NCI-H460 (cell line): ENCODE results near the gene RNF225. TPM values are rescaled to one million over a fixed set of nuclear protein-coding genes. Genes with fewer than 3 reads are reported as not detected.
"Not testable (repeated sequence)": the region's sequence is repeated elsewhere in the genome, so short reads cannot be mapped to it uniquely, and the experiment has no call there.

Experiments
- DNase-seq: peaks from one replicate; pipeline ENCODE4 v3.0.0-alpha.2; 2016; ENCODE audit warnings: low read depth; ENCODE audit errors: extremely low read depth
- small RNA-seq, 2 experiments: library from RNA; depleted of rRNA; stranded (forward); fragments of <200 nt; gene quantifications; one replicate each; pipeline ENCODE3, GENCODE V24; 2014
- total RNA-seq: library from RNA; depleted of rRNA; stranded (reverse); fragments of >200 nt; shearing (Covaris generic); gene quantifications from 2 replicates; pipeline ENCODE4 v1.2.3, GENCODE V29; 2014; rRNA removed

The RNF225 gene
- total RNA-seq, 1 experiment from 2014 or later = not detected

- DNase-seq = no peak
These were observed 11.6 kb downstream of the RNF225 start for GRCh38 chr19:58406818-58407657.

DNA sequence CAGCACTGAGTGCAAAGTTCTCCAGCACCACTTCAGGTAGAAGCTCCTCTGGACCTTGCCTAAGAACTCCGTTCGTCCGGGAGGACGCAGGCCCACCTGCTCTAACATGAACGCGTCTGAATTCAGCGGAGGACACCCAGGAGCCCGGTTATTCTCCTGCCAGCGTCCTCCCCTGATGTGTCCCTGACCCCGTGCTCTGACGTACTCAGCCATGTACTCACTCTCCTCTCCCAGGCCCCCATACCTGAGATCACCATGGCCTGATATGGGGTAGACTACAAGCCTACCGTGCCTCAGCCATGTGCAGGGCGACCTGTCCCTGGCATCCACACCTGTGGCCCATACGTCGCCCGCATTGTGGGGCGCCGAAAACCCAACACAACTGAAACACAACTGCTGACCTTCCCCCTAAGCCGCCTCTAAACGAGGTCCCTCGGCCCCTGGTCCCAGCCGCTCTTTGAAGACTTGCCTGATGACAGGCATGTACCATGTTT lies 12.2 kb downstream of the RNF225 start:
- DNase-seq = no peak

DNA sequence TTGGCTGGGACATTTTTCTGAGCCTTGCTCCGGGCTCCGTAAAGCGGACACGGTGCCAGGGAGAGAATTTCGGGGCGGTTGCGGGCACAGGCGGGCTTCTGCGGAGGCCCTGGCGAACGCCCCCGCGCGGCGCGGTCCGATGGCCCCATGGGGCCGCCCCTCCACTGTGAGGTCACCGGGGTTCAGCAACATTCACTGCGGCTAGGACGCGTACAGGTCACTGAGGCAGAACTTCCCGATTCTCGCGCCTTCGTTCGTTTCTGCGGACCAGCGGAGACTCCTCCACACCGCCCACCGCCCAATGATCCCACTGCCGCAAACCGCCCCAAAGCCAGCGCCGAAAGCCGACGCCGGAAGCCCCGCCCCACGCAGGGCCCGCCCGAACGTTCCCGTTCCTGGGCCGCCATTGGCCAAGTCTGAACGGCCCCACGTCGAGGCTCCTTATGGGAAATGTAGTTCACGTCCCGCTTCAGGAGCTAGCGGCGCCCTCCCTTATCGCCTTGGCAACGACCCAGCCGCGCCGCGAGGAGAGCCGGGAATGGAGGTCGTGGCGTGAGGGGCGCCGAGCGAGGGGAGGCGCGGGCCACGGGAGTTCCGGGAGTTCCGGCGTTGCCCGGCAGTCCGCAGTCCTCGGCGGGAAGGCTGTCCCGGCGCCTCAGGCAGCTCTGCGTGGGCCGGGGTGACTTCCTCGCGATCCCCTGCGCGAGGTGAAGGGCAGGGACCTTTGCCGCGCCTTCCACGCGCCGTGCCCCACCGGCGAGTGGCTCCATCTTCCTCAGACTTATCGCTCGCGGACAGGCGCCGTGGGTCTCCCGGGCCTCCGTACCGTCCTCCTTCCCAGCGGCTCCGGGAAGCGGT lies 12.9 kb downstream of the RNF225 start, which contains the start of gene ZNF584:
Gene ZNF584, plus strand, starts transcription at position 498 of the 858 bp plus-strand sequence. CDS start 499 bp downstream, outside the sequence.
- peak; percentile 89 for DNase-seq

- no peak for DNase-seq
These were observed 13.7 kb downstream of the RNF225 start for GRCh38 chr19:58409010-58409790.

GRCh38 chr19:58416604-58417003 lies 21.1 kb downstream of the RNF225 start:
- no peak for DNase-seq

DNA sequence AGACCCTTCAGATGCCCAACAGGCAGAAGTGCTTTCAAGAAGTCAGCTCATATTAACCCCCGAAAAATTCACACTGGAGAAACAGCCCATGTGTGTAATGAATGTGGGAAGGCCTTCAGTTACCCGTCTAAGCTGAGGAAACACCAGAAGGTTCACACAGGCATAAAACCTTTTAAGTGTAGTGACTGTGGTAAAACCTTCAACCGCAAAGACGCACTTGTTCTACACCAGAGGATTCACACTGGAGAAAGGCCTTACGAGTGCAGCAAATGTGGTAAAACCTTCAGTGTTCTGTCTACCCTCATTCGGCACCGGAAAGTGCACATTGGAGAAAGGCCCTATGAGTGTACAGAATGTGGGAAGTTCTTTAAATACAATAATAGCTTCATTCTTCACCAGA lies 21.6 kb downstream of the RNF225 start:
- no peak for DNase-seq

DNA sequence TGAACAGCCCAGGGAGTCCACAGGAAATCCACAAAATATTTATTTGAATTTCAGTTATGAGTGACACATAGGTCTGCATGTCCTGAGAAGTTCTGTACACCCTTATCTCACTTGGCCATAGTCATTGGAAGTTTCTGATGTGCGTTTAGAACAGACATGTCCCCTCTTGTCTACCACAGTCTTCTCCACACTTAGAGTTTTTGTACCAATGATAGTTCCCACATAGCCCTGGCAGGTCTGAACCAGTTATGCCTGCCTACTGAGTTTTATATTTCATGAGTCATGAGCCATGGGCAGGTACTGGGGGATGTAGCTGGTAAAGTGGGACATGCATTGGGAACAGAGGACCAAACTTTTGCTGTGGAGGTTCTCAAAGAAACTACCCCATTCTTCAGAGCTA lies 33.2 kb downstream of the RNF225 start:
- DNase-seq = no peak

DNA sequence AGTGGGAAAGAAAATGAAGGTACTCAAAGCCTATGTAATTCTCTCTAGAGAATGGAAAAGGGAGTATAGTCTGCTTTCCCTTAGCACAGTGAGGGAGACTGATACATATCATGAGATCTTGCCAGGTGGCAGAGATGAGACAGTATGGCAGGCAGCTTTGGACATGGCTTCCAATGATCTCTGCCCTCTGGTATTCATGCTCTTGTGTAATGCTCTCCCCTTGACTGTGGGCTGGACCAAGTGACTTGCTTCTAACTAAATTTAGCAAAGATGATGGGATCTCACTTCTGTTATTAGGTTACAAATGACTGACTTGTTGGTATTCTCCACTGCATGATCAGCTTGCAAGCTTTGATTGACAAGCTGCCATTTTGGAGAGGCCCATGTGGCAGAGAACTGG lies 34.3 kb downstream of the RNF225 start:
- DNase-seq = no peak

DNA sequence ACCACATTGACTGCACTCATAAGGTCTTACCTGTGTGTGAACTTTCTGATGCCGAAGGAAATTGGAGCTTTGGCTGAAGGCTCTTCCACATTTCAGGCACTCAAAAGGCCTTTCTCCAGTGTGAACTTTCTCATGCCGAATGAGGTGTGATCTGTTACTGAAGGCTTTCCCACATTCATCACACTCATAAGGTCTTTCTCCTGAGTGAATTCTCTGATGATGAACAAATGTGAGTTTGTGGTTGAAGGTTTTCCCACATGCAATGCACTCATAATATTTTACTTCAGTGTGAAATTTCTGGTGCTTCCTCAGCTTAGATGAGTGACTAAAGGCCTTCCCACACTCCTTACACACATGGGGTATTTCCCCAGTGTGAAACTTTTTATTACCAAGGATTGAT lies 38.8 kb downstream of the RNF225 start:
- no peak for DNase-seq

DNA sequence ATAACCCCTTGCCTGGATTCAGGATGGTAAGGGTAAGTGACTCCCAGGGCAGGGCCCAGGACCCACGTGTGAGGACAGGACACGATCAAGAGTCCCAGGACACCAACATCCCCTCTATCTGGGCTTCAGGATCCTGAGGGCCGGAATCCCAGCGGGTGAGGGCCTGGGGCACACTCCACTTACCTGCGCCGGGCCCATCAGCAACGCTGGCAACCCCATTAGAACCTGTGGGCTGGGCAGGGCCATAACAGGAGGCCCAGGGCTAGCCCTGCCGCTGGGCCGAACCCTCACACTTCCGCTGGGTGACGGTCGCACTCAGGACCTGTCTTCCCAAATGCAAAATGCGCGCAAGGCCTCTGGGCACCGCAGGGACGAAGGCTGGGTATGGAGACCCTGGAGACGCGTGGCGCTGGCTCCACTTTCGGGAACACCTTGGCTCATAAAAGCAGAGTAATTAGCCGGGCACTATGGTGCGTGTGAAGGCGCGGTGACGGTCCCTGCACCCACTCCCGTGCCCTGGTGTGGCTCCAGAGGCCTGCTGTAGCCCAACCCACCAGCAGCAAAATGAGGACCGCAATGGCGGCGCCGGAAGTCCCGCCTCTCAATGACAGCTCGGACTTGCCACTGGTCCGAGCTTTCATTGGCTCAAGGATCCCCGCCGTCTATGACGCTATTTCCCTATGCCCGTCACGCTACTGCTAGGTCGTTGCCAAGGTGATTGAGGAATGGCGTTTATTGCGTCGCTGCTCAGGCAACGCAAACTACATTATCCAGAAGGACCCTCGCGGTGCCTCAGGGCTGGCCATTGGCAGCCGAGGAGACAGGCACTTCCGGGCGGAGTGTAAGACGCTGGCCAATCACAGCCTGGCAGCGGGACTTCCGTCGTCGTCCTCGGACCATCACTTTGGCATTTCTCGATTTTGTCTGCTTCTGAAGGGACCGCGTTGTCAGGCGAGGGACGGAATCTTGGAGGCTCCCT lies 44.4 kb downstream of the RNF225 start, which contains the start of gene ZNF132:
Gene ZNF132, minus strand, starts transcription at position 578 of the 979 bp plus-strand sequence. Its CDS starts 332 bp downstream, at position 246.
- peak; percentile 90 for DNase-seq

- DNase-seq = no peak
These were observed 45.1 kb downstream of the RNF225 start for GRCh38 chr19:58440556-58440955.

DNA sequence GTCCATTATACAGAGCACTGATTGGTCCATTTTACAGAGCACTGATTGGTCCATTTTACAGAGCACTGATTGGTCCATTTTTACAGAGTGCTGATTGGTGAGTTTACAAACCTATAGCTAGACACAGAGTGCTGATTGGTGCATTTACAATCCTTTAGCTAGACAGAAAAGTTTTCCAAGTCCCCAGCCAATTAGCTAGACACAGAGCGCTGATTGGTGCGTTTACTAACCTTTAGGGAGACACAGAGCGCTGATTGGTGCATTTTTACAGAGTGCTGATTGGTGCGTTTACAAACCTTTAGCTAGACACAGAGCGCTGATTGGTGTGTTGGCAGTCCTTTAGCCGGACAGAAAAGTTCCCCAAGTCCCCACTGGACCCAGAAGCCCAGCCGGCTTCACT lies 47.5 kb downstream of the RNF225 start:
- not testable (repeated sequence) for DNase-seq

Small RNA genes lying within 50 kb of the gene (small RNA-seq; reads per million reads assigned to genes)
- gene MIR4754 (0 reads per million in 2 experiments), gene RNA5SP473 (0.02 to 0.06 reads per million in 2 experiments)

Other genes with a start within 250 kb of the RNF225 start
- gene ZNF329, start 244.9 kb upstream of the RNF225 start, total RNA-seq = 10.9 and 11.3 TPM in 2 replicates
- 22.4 and 26.2 TPM in 2 replicates for gene ZNF274, start 212.6 kb upstream of the RNF225 start, total RNA-seq
- gene ZNF544, start 166.7 kb upstream of the RNF225 start, total RNA-seq = 40.4 and 43.4 TPM in 2 replicates
- gene ZNF8, start 116.7 kb upstream of the RNF225 start, total RNA-seq = 5.3 and 6.7 TPM in 2 replicates
- gene ERVK3-1, start 90.3 kb upstream of the RNF225 start, total RNA-seq = 42.4 and 43.2 TPM in 2 replicates
- 2.4 and 2.5 TPM in 2 replicates for gene ZSCAN22, start 68.7 kb upstream of the RNF225 start, total RNA-seq
- gene A1BG, start 42.2 kb upstream of the RNF225 start, total RNA-seq = 4.1 and 9.1 TPM in 2 replicates
- gene ZNF497, start 32.9 kb upstream of the RNF225 start, total RNA-seq = 2.1 TPM in 2 replicates
- 0.30 and 0.78 TPM in 2 replicates for gene ZNF837, start 14.6 kb upstream of the RNF225 start, total RNA-seq
- 1,933 and 2,287 TPM in 2 replicates for gene RPS5, start 8.4 kb upstream of the RNF225 start, total RNA-seq
- gene ZNF584, start 13.0 kb downstream of the RNF225 start, total RNA-seq = 14.7 and 15.7 TPM in 2 replicates
- gene ZNF132, start 44.5 kb downstream of the RNF225 start, total RNA-seq = 2.1 and 2.4 TPM in 2 replicates
- 2.8 and 3.0 TPM in 2 replicates for gene ZNF324B, start 56.0 kb downstream of the RNF225 start, total RNA-seq
- 3.1 and 4.7 TPM in 2 replicates for gene ZNF324, start 71.4 kb downstream of the RNF225 start, total RNA-seq
- gene ZNF446, start 80.7 kb downstream of the RNF225 start, total RNA-seq = 3.7 and 5.1 TPM in 2 replicates
- 20.5 and 27.8 TPM in 2 replicates for gene SLC27A5, start 116.3 kb downstream of the RNF225 start, total RNA-seq
- gene ZBTB45, start 124.2 kb downstream of the RNF225 start, total RNA-seq = 3.8 and 4.9 TPM in 2 replicates
- 246 and 252 TPM in 2 replicates for gene TRIM28, start 148.4 kb downstream of the RNF225 start, total RNA-seq
- 102 and 105 TPM in 2 replicates for gene CHMP2A, start 159.4 kb downstream of the RNF225 start, total RNA-seq
- gene UBE2M, start 163.0 kb downstream of the RNF225 start, total RNA-seq = 90.5 and 94.6 TPM in 2 replicates
- 16.5 and 20.8 TPM in 2 replicates for gene MZF1, start 177.7 kb downstream of the RNF225 start, total RNA-seq